ENCODE measurements around the gene CHCHD1.
"Not testable (repeated sequence)": the region's sequence is repeated elsewhere in the genome, so short reads cannot be mapped to it uniquely, and the experiment has no call there.

The CHCHD1 gene

DNA sequence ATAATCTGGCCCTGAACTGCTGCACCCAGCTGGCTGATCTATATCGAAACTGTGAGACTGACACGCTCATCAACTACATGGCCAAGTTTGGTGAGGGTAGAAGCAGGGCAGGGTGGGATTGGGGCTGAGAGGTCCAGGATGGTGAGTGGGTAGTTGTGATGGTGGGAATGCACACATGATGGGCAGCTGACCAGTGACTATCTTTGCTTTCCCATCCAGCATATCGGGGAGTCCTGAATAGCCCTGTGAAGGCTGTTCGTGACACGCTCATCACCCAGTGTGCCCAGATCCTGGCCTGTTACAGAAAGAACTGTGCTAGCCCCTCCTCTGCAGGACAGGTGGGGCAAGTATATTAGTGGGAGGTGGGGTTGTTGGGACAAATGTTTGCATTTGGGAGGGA lies 12.5 kb upstream of the CHCHD1 start:
- DNase-seq: no peak

DNA sequence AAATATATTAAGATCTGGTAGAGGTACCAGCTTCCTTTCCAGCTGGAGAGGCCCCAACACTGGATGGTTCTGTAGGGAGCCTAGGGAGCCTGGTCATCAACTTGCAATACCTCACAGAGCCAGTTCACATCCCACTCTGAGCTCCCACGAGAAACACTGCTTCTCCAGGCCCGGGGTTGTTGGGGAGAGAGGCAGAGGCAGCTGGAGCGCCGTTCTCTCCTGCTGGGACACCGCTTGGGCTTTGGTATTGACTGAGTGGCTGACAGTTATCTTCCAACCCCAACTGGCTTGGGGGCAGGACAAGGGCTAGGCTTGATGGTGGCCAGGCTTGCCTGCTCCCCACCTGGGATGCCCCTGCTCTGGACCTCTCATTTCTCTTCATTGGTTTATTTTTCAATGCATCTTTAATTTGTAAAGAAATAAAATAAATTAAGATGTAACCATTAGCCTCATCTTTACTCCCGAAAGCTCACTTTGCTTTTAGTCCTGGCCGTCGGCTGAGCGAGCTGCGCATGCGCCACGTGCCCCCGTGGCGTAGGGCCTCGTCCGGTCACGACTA lies 10.0 kb upstream of the CHCHD1 start:
- DNase-seq: no peak

DNA sequence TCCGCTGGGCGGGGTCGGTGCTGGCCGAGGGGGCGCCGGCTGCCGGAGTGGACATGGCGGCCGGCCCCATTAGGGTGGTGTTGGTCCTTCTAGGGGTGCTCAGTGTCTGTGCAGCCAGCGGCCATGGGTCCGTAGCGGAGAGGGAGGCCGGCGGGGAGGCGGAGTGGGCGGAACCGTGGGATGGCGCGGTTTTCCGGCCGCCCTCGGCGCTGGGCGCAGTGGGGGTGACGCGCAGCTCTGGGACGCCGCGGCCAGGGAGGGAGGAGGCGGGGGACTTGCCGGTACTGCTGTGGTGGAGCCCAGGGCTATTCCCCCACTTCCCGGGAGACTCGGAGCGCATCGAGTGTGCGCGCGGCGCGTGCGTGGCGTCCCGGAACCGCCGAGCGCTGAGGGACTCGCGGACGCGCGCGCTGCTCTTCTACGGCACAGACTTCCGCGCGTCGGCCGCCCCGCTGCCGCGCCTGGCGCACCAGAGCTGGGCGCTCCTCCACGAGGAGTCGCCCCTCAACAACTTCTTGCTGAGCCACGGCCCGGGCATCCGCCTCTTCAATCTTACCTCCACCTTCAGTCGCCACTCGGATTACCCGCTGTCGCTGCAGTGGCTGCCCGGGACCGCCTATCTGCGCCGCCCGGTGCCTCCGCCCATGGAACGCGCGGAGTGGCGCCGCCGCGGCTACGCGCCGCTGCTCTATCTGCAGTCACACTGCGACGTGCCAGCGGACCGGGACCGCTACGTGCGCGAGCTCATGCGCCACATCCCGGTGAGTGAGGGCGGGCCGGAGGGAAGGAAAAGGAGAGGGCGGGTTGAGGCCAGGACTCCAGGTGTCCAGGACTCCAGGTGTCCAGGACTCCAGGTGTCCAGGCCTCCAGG lies 9.3 kb upstream of the CHCHD1 start:
- peak; percentile 80 for DNase-seq

DNA sequence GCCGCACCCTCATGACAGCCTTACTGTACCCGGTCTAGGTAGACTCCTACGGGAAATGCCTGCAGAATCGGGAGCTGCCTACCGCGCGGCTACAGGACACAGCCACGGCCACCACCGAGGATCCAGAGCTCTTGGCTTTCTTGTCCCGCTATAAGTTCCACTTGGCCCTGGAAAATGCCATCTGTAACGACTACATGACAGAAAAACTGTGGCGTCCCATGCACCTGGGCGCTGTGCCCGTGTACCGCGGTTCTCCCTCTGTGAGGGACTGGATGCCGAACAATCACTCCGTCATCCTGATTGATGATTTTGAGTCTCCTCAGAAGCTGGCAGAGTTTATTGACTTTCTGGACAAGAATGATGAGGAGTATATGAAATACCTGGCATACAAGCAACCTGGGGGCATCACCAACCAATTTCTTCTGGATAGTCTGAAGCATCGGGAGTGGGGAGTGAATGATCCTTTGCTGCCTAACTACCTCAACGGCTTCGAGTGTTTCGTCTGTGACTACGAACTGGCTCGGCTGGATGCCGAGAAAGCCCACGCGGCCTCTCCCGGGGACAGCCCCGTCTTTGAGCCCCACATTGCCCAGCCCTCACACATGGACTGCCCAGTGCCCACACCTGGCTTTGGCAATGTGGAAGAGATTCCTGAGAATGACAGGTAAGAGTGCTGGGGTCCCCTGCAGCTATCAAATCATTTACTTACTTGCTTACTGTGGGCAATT lies 8.5 kb upstream of the CHCHD1 start:
- no peak for DNase-seq

DNA sequence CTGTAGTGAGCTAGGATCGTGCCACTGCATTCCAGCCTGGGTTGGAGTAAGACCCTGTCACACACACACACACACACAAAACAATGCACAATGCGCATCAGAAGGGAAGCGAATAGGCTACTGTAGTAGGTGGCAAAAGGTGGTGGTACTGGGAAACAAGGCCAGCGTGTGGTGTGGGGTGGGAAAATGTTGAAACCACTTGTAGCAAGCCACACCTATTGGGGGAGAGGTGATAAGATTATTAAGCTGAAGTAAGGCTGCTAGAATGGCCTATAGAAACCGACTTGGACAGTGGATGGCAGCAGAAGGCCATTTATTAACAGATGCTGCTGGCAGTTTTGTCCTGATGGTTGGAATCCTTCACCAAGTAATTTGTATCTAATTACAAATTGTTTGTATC lies 7.2 kb upstream of the CHCHD1 start:
- DNase-seq: no peak

DNA sequence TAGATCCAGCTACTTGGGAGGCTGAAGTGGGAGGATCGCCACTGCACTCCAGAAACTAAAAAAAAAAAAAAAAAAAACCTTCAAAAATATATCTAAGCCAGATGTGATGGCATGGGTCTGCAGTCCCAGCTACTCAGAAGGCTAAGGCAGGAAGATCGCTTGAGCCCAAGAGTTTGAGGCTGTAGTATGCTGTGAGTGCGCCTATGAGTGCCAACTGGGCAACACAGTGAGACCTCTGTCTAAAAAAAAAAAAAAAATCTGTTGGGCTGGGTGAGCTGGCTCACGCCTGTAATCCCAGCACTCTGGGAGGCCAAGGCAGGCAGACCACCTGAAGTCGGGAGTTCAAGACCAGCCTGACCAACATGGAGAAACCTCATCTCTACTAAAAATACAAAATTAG lies 2.8 kb upstream of the CHCHD1 start:
- DNase-seq: no peak

DNA sequence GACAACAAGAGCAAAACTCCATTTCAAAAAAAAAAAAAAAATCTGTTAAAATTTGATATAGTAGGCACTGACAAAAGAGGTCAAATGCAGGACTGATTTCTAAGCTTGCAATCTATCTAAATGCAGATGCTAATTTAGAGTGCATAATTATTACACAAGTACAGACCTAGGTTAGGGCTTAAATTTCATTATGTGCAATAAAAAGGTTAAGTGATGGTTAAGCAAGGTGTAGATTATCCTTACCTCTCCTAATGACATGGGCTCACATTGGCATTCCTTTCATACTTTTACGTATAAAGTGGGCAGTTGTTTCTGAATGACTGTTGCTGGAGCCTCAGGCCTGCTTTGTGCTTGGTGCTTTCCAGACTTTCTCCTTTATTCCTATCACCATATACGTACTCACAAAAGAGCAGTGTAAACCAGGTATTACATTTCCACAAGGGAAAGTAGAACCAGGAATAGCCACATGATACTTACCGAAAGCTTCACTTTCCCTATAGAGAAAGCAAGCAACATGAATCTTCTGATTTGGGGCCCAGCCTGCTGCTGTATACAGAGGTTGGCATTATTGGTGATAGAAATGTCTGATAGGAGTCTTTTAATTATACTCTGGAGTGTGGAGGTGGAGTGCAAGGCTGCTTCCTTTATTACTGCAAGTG lies 2.2 kb upstream of the CHCHD1 start:
- no peak for DNase-seq

DNA sequence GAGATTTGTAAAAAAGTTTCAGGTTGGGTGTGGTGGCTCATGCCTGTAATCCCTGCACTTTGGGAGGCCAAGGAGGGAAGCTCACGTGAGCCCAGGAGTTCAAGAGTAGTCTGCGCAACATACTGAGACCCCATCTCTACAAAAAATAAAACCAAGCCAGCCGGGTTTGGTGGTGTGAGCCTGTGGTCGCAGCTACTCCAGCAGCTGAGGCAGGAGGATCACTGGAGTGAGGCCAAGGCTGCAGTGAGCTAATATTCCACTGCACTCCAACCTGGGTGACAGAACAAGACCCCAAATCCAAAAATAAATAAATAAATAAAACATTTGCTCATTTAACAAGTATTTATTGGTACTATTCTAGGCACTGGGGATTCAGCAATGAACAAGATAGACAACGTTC lies 1.5 kb upstream of the CHCHD1 start:
- no peak for DNase-seq

DNA sequence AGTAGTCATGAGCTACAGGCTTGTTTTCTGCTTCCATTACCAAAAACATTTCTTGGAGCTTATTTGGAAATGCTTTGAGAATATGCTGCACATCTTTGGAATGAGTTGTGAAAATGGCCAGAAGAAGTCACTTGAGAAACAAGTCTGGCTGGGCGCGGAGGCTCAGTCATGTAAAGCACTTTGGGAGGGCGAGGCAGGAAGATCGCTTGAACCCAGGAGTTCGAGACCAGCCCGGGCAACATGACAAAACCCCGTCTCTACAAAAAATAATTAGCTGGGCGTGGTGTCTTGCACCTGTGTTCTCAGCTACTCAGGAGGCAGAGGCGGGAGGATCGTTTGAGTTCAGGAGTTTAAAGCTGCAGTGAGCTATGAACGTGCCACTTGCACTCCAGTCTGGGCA lies 882 bp upstream of the CHCHD1 start:
- DNase-seq: no peak

DNA sequence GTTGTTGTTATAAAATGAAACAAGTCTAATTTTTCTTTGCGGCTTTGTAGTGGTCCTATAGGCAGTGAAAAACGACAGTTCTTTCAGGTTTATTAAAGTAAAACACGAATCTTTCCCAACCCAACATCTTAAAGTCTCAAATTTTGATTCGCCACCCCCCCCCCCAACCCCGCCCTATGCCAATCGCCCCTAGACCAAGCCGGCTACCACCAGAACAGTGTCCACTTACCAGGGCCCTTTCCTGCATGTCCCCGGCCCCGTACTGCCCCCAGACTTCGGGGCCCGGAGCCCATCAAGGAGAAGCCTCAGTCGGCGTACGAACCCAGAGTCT lies 335 bp upstream of the CHCHD1 start:
- DNase-seq: no peak

DNA sequence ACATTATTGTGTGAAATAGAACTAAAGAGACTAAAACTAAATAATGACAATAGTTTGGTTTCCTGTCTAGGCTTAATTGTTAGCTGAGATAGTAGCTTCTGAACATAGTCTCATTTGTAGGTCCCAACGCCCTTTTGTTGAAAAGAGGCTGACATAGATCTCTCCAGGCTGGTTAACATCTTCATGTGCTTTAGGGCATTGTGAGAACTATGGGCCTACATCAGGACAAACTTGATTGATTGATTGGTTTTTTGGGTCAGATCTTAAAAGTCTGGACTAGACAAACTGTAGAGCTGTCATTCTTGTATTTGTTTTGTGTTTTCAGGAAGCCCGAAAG lies 869 bp downstream of the CHCHD1 start:
- DNase-seq: no peak

DNA sequence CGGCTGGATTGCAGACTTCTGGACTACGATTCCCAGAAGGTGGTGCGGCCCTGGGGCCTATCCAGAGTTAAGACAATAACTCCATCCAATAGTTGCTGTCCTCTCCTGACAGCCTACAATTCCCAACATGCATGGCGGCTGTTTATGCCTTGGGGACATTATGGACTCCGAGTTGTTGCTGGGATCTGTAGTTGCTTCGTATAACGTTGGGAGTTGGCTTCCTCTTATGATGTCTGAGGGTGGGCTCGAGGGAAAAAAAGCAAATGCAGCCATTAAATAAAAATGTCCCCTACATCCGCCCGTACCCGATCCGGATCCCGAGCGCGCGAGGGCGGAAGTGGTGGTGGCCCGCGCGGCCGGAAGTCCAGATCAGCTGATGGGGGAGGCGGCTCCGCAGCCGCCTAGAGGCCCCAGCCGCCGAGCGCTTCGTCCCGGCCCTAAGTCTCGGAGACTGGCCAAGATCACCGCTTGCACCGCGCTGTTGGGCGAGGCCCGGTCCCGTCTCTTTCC lies 3.4 kb downstream of the CHCHD1 start, which contains the start of gene ZSWIM8:
ZSWIM8 (plus strand) TSS at position 396 of the 510 bp plus-strand sequence. CDS start 273 bp downstream, outside the sequence.
- peak; percentile 96 for DNase-seq

DNA sequence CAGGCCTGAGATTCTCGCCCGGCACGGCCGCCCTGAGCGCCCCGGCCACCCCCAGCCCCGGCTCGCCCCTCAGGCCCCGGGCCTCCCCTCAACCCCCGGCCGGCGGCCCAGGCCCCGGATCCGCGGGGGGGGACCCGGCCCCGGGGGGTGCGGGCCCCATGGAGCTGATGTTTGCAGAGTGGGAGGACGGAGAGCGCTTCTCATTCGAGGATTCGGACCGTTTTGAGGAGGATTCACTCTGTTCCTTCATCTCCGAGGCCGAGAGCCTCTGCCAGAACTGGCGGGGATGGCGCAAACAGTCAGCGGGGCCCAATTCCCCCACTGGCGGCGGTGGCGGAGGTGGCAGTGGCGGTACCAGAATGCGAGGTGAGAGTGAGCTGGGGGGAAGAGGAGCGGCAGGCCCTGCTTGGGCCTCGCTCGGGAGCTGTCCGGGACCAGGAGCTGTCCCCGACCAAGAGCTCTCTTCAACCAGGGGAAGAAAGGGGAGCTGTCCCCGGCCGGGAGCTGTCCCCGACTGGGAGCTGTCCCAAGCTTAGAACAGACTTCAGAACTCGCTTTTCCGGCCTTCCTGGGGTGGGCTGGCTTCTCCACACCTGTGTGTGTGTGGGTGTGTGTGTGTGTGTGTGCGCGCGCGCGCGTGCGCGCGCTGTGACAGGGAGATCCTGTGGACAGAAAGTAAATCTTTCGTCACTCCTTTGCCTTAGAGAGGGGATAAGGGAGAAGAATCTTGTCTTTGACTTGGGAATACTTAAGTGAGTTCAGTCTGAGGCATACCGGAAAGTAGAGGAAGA lies 4.1 kb downstream of the CHCHD1 start:
- DNase-seq: peak; percentile 35

DNA sequence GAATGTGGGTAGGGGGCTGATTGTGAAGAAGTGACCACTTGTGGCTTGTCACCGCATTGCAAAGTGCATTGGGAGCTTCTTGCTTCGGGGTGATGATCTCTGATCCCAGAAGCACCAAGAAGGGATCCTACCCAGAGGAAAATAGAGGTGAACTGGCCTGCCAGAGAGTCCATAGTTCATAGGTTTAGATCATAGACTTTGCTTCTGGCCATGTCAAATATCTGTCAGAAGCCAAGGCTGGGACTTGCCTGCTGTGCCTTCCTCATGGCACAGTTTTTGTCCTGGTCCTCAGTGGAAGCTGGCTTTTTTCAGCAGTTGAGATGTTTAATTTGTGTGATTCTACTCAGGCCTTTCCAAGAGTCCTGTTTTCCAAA lies 4.7 kb downstream of the CHCHD1 start:
- no peak for DNase-seq

DNA sequence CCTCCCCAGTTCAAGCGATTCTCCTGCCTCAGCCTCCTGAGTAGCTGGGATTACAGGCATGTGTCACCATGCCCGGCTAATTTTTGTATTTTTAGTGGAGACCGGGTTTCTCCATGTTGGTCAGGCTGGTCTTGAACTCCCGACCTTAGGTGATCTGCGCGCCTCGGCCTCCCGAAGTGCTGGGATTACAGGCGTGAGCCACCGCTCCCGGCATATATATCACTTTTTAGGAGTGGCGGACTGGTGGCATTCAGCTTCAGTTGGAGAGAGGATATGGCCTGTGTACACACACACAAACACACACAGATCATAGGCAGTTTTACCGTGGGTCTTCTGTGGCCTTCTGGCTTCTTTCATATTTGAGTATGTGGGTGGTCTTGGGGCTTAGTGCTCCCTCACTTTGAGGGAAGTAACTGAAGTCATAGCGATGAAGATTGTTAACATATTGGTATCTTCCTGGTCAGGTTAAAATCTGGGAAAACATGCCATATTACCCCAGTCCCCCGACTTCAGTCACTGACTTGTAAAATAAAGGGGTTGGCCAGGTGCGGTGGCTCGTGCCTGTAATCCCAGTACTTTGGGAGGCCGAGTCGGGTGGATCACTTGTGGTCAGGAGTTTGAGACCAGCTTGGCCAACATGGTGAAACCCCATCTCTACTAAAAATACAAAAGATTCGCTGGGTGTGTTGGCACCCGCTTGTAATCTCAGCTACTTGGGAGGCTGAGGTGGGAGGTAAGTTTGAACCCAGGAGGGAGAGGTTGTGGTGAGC lies 5.4 kb downstream of the CHCHD1 start:
- DNase-seq: not testable (repeated sequence)

DNA sequence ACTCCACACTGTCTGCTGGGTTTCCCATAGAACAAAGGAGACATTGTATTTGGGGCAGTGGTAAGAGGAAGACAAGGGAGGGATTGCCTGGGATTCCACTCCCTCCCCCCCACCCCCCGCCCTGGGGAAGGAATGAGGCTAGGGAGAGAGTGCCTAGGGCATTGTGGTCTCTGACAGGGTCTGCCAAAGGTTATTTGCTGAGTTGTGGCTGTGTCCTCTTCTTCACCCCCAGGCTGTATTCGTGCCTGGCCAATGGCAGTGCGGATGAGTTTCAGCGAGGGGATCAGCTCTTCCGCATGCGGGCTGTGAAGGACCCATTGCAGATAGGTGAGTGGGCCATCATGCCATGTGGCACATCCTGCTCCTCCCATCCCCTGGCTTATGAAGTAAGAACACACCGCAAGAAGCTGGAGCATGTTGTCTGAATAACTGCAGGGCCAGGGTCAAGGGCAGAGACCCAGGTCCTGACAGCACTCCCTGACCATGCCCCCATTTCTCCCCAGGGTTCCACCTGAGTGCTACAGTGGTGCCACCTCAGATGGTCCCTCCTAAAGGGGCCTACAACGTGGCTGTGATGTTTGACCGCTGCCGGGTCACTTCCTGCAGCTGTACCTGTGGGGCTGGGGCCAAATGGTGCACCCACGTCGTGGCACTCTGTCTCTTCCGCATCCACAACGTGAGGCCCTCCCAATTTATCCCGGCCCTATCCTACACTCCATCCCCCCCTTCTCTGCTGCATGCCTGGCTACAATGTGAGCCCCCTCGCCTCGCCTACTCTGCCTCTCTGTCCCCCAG lies 7.2 kb downstream of the CHCHD1 start:
- no peak for DNase-seq

DNA sequence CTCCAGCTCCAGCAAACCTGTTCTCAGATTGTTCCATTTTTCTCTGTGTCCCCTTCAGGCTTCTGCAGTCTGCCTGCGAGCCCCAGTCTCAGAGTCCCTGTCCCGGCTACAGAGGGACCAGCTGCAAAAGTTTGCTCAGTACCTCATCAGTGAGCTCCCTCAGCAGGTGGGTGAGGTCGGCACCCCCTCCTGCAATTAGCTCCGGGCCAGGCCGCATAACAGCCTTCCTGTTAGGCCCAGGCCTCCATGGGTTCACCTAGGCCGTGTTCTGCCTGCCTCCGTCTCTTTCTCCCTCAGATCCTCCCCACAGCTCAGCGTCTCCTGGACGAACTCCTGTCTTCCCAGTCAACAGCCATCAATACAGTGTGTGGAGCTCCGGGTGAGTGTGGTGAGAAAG lies 7.8 kb downstream of the CHCHD1 start:
- DNase-seq: no peak

DNA sequence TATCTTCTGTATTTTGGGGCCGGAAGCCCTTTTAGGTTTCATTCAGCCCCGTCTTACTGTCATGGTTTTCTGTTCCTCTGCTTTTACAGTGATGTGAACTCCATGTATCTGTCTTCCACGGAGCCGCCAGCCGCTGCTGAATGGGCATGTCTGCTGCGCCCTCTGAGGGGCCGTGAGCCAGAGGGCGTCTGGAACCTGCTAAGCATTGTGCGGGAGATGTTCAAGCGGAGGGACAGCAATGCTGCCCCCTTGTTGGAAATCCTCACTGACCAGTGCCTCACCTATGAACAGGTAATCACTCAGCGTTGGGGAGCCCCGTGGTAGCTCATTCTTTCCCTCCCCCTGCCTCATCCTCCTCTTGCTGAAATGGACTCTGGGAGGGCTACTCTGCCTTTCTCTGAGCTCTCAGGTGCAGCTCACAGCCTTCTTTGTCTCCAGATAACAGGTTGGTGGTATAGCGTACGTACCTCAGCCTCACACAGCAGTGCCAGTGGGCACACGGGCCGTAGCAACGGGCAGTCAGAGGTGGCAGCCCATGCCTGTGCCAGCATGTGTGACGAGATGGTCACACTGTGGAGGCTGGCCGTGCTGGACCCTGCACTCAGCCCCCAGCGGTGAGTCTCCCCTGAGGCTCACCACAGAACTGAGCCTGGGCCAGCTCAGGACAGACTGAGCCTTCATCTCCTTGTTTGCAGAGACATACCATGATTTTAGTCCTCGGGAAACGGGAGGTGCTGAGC lies 9.2 kb downstream of the CHCHD1 start:
- DNase-seq: no peak

DNA sequence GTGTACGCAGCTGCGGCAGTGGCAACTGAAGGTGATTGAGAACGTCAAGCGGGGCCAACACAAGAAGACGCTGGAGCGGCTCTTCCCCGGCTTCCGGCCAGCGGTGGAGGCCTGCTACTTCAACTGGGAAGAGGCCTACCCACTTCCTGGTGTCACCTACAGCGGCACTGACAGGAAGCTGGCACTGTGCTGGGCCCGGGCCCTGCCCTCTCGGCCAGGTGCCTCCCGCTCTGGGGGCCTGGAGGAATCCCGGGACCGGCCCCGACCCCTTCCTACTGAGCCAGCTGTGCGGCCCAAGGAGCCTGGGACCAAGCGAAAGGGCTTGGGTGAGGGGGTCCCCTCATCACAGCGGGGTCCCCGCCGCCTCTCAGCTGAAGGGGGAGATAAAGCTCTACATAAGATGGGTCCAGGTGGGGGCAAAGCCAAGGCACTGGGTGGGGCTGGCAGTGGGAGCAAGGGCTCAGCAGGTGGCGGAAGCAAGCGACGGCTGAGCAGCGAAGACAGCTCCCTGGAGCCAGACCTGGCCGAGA lies 10.1 kb downstream of the CHCHD1 start:
- DNase-seq: no peak

DNA sequence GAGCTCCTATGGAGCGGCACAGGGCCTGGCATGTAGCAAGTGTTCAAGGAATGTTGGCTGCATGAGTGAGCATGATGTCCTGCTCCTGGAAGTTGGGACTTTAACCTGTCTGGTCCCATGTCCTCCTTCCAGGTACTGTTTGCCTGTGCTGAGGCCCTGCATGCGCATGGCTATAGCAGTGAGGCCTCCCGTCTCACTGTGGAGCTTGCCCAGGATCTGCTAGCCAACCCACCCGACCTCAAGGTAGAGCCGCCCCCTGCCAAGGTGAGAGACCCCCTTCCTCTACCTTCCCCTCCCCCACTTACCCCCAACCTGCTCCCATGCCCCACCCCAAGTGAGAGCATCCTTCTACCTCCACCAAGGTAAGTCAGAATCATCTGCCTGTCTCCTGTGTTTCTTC lies 11.6 kb downstream of the CHCHD1 start:
- DNase-seq: no peak

Measured in fibroblast of skin of right quadriceps (primary cell).